ENCODE data around the gene S100A11. TPM values are rescaled to one million over a fixed set of nuclear protein-coding genes. Genes with fewer than 3 reads are reported as not detected.

Gene S100A11
- total and polyA plus RNA-seq, 9 of the 15 experiments (the other 6 are each of a cell fraction or from before 2014, with no cell fraction given): 131 to 808 (median 235) TPM

DNA sequence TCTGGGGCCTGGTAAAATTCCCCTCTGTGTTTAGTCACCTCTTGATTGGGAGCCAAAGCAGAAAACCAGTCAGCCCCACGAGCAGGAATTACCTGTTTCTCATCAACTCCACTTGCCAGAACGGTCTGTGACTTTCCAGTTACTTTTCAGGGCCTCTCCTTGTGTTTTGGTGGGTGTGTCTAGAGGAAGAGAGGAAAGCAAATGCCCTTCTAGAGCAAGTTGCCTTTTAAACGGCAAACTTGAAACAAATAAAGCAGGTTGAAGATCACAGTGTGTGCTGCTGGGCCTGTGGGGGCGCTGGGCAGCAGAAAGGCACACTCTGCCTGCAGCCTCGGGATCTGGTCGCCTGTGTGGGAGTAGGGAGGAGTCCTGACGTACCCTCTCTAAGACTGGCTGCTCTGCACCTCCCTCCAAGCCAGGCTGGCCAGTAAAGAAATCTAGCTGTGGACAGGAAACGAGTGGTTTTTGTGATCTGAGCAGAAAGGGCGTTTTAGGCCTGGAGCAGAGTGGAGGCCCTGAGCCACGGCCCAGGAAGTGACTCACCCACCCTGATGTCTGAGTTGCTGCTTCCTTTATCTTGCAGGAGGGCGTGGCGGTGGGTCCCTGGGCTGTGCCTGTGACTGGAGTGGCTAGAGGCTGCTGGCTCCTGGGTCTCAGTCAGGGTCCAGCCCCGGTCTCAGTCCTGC, 11.1 kb upstream of the S100A11 start (continued):
- TF ChIP-seq, protein P1, sequence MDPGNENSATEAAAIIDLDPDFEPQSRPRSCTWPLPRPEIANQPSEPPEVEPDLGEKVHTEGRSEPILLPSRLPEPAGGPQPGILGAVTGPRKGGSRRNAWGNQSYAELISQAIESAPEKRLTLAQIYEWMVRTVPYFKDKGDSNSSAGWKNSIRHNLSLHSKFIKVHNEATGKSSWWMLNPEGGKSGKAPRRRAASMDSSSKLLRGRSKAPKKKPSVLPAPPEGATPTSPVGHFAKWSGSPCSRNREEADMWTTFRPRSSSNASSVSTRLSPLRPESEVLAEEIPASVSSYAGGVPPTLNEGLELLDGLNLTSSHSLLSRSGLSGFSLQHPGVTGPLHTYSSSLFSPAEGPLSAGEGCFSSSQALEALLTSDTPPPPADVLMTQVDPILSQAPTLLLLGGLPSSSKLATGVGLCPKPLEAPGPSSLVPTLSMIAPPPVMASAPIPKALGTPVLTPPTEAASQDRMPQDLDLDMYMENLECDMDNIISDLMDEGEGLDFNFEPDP (CRISPR knock-in tag; IDR thresholded peaks at IDR 0.05): no peak
- TF ChIP-seq RAD51 (IDR thresholded peaks at IDR 0.05; ENCODE audit: borderline replicate concordance, low read depth) (no peak), SMAD2 (IDR thresholded peaks at IDR 0.05; ENCODE audit: low read depth, low read length) (no peak), BRD9 (IDR thresholded peaks at IDR 0.05; ENCODE audit: low read depth, partially characterized antibody) (peak; percentile 90), CBX2 (IDR thresholded peaks at IDR 0.05; ENCODE audit: insufficient read depth, low read length, poor library complexity, severe bottlenecking) (no peak), CEBPG (CRISPR knock-in tag; IDR thresholded peaks at IDR 0.05) (peak; percentile 18; the same call in 1 of the 2 replicates), CEBPG (tag; conservative IDR thresholded peaks at IDR 0.05 in 1 of 2, IDR thresholded peaks at IDR 0.05 in 1 of 2) (no peak), GATA2 (CRISPR knock-in tag; IDR thresholded peaks at IDR 0.05) (no peak), ARID1B (IDR thresholded peaks at IDR 0.05) (peak; percentile 90), CBFA2T2 (conservative IDR thresholded peaks at IDR 0.05) (no peak), KDM4B (IDR thresholded peaks at IDR 0.05; ENCODE audit: borderline replicate concordance in 2 of 2, low read depth in 1 of 2) (0 out of 4 replicates have a peak, but pooled peaks of 1 of the 2 experiments have one; percentile 44), ATF1 (CRISPR knock-in tag; IDR thresholded peaks at IDR 0.05) (no peak), ATF1 (tag; IDR thresholded peaks at IDR 0.05) (peak; percentile 95), RB1 (IDR thresholded peaks at IDR 0.05; ENCODE audit: low read depth) (peak; percentile 23; the same call in 1 of the 2 replicates), MAFG (tag; conservative IDR thresholded peaks at IDR 0.05) (no peak), SMARCA5 (IDR thresholded peaks at IDR 0.05) (peak; percentile 46; the same call in 1 of the 2 replicates), NR2C2 (CRISPR knock-in tag; IDR thresholded peaks at IDR 0.05) (no peak), NR2C2 (tag; IDR thresholded peaks at IDR 0.05) (peak; percentile 63), STAT5A (IDR thresholded peaks at IDR 0.05; ENCODE audit: borderline replicate concordance, low read length) (no peak), TAF9B (IDR thresholded peaks at IDR 0.05; ENCODE audit: partially characterized antibody) (peak; percentile 69), ZNF717 (CRISPR knock-in tag; IDR thresholded peaks at IDR 0.05) (no peak), TEAD2 (tag; IDR thresholded peaks at IDR 0.05) (no peak), CSDE1 (IDR thresholded peaks at IDR 0.05) (no peak), ZNF444 (CRISPR knock-in tag; IDR thresholded peaks at IDR 0.05) (no peak), NKRF (IDR thresholded peaks at IDR 0.05; ENCODE audit: borderline replicate concordance) (no peak), ZBTB1 (CRISPR knock-in tag; IDR thresholded peaks at IDR 0.05; ENCODE audit: borderline replicate concordance, low read depth) (no peak), RFX5 (IDR thresholded peaks at IDR 0.05; ENCODE audit: low read depth, low read length) (no peak), POLR2AphosphoS5 (IDR thresholded peaks at IDR 0.05; ENCODE audit: control insufficient read depth, insufficient read depth, low read depth, low read length) (peak; percentile 78)
- TF ChIP-seq, protein P2, sequence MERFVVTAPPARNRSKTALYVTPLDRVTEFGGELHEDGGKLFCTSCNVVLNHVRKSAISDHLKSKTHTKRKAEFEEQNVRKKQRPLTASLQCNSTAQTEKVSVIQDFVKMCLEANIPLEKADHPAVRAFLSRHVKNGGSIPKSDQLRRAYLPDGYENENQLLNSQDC (CRISPR knock-in tag; IDR thresholded peaks at IDR 0.05): no peak
